ENCODE results near the gene PDCD5. TPM values are rescaled to one million over a fixed set of nuclear protein-coding genes. Genes with fewer than 3 reads are reported as not detected.
"Not testable (repeated sequence)": the region's sequence is repeated elsewhere in the genome, so short reads cannot be mapped to it uniquely, and the experiment has no call there.

PDCD5 gene
- total and polyA plus RNA-seq, 2 experiments from 2014 or later: 77.8 to 436 TPM

- Histone ChIP-seq H3K9me2 (ENCODE audit: insufficient read depth) (0 out of 2 replicates have a peak, but pooled peaks cover 5% of the 10 kb centered on the region), H3F3A (replicated peaks; ENCODE audit: low read depth) (no peaks in the 10 kb centered on the region), H3K4me2 (no peak overlapping the region), H3K4me3 (no peak overlapping the region), H2AFZ (no peak overlapping the region), H3K36me3 (ENCODE audit: insufficient read depth) (no peaks in the 10 kb centered on the region), H3K79me2 (replicated peaks; ENCODE audit: insufficient read depth) (no peaks in the 10 kb centered on the region), H3K4me1 (ENCODE audit: insufficient read depth) (no peaks in the 10 kb centered on the region), H3K27me3 (ENCODE audit: insufficient read depth) (no peaks in the 10 kb centered on the region), H3K27ac (ENCODE audit: low read depth) (no peak overlapping the region), H4K20me1 (replicated peaks; ENCODE audit: insufficient read depth) (no peaks in the 10 kb centered on the region)
- Mint-ChIP-seq H3K36me3 (ENCODE audit: low read depth) (no peaks in the 10 kb centered on the region), H3K27ac (no peak overlapping the region), H3K4me3 (no peak overlapping the region), H3K4me1 (no peaks in the 10 kb centered on the region), H3K9me3 (peaks cover 4% of the 10 kb centered on the region; the same call in 2 of the 3 replicates), H3K27me3 (ENCODE audit: insufficient read depth, low read depth, poor library complexity) (peaks cover 6% of the 10 kb centered on the region)
- TF ChIP-seq REST (IDR thresholded peaks at IDR 0.05; ENCODE audit: unreplicated experiment): no peak
- TF ChIP-seq CREB1 (CRISPR knock-in tag; IDR thresholded peaks at IDR 0.05; ENCODE audit: low read depth): no peak
- TF ChIP-seq NANOG (IDR thresholded peaks at IDR 0.05; ENCODE audit: borderline replicate concordance): no peak
- no peak for DNase-seq (ENCODE audit: low spot score)
- no peak for ATAC-seq
Observed at GRCh38 chr19:32540621-32541020, 40.4 kb upstream of the PDCD5 start.

- not testable (repeated sequence) for H3F3A ChIP-seq (replicated peaks; ENCODE audit: low read depth); H3K9me2 ChIP-seq (ENCODE audit: insufficient read depth); H3K79me2 ChIP-seq (replicated peaks; ENCODE audit: insufficient read depth); H3K27ac ChIP-seq (ENCODE audit: low read depth); H3K36me3 Mint-ChIP-seq (ENCODE audit: low read depth); H3K27ac Mint-ChIP-seq; H3K4me3 Mint-ChIP-seq; H3K4me3 ChIP-seq; H3K27me3 ChIP-seq (ENCODE audit: insufficient read depth); H3K27me3 Mint-ChIP-seq (ENCODE audit: insufficient read depth, low read depth, poor library complexity); H2AFZ ChIP-seq; H4K20me1 ChIP-seq (replicated peaks; ENCODE audit: insufficient read depth); H3K4me1 ChIP-seq (ENCODE audit: insufficient read depth); DNase-seq (ENCODE audit: low spot score); ATAC-seq; H3K36me3 ChIP-seq (ENCODE audit: insufficient read depth); H3K4me1 Mint-ChIP-seq; H3K9me3 Mint-ChIP-seq; H3K4me2 ChIP-seq
Observed at GRCh38 chr19:32541376-32541775, 39.6 kb upstream of the PDCD5 start.

- H3K4me1 Mint-ChIP-seq: no peaks in the 10 kb centered on the region
- no peak for DNase-seq (ENCODE audit: low spot score)
- peak overlapping the region; percentile 43; the same call in 1 of the 2 replicates for H2AFZ ChIP-seq
- H3K9me2 ChIP-seq (ENCODE audit: insufficient read depth): 0 out of 2 replicates have a peak, but pooled peaks cover 5% of the 10 kb centered on the region
- H3K27ac ChIP-seq (ENCODE audit: low read depth): no peak overlapping the region
- H3K4me3 Mint-ChIP-seq: no peak overlapping the region
- H4K20me1 ChIP-seq (replicated peaks; ENCODE audit: insufficient read depth): no peaks in the 10 kb centered on the region
- no peaks in the 10 kb centered on the region for H3K4me1 ChIP-seq (ENCODE audit: insufficient read depth)
- H3K4me3 ChIP-seq: no peak overlapping the region
- H3K79me2 ChIP-seq (replicated peaks; ENCODE audit: insufficient read depth): no peaks in the 10 kb centered on the region
- H3K27me3 ChIP-seq (ENCODE audit: insufficient read depth): no peaks in the 10 kb centered on the region
- H3K27me3 Mint-ChIP-seq (ENCODE audit: insufficient read depth, low read depth, poor library complexity): peaks cover 9% of the 10 kb centered on the region
- no peaks in the 10 kb centered on the region; the same call in 2 of the 3 replicates for H3K9me3 Mint-ChIP-seq
- no peak overlapping the region for H3K27ac Mint-ChIP-seq
- H3K36me3 ChIP-seq (ENCODE audit: insufficient read depth): no peaks in the 10 kb centered on the region
- H3F3A ChIP-seq (replicated peaks; ENCODE audit: low read depth): no peaks in the 10 kb centered on the region
- H3K4me2 ChIP-seq: no peak overlapping the region
- H3K36me3 Mint-ChIP-seq (ENCODE audit: low read depth): no peaks in the 10 kb centered on the region
- no peak for ATAC-seq
- TF ChIP-seq POLR2AphosphoS5 (IDR thresholded peaks at IDR 0.05; ENCODE audit: low read depth) (no peak), EZH2 (IDR thresholded peaks at IDR 0.05; ENCODE audit: low read depth, unreplicated experiment) (no peak), ETS1 (IDR thresholded peaks at IDR 0.05) (no peak)
Observed at GRCh38 chr19:32542477-32543108, 38.4 kb upstream of the PDCD5 start.

Data from GM23338 (cell line).